GM19463 (cell line): ENCODE data around the gene TNPO2.
"Not testable (repeated sequence)": the region's sequence is repeated elsewhere in the genome, so short reads cannot be mapped to it uniquely, and the experiment has no call there.

ENCODE experiments used
- ATAC-seq: cut with Tn5 transposase; IDR thresholded peaks from one replicate; pipeline ENCODE4 v1.9.1; 2021; ENCODE audit warnings: mild to moderate bottlenecking, moderate library complexity; ENCODE audit not compliant: unreplicated experiment

Gene TNPO2

GRCh38 chr19:12706332-12706718, 17.4 kb downstream of the TNPO2 start:
- ATAC-seq: no peak

- no peak for ATAC-seq
Measured at GRCh38 chr19:12705654-12706331, 17.9 kb downstream of the TNPO2 start.

GRCh38 chr19:12705169-12705568, 18.6 kb downstream of the TNPO2 start:
- ATAC-seq: no peak

- no peak for ATAC-seq
Measured at GRCh38 chr19:12703046-12703445, 20.7 kb downstream of the TNPO2 start.

GRCh38 chr19:12701596-12702282, 22.0 kb downstream of the TNPO2 start:
- ATAC-seq: no peak

GRCh38 chr19:12698138-12698537, 25.6 kb downstream of the TNPO2 start:
- no peak for ATAC-seq

- not testable (repeated sequence) for ATAC-seq
Measured at GRCh38 chr19:12697425-12697824, 26.3 kb downstream of the TNPO2 start.

GRCh38 chr19:12696366-12697335, 27.1 kb downstream of the TNPO2 start, which contains the start of gene FBXW9:
TSS of gene FBXW9 (minus strand) at chr19:12696631. CDS start at chr19:12696581, 50 bp downstream.
- ATAC-seq: no peak

- no peak for ATAC-seq
Measured at GRCh38 chr19:12695997-12696365, 27.8 kb downstream of the TNPO2 start.

- no peak for ATAC-seq
Measured at GRCh38 chr19:12695514-12695913, 28.2 kb downstream of the TNPO2 start.

GRCh38 chr19:12695096-12695495, 28.6 kb downstream of the TNPO2 start:
- no peak for ATAC-seq

GRCh38 chr19:12694641-12695040, 29.1 kb downstream of the TNPO2 start:
- ATAC-seq: no peak

GRCh38 chr19:12692960-12693359, 30.8 kb downstream of the TNPO2 start:
- ATAC-seq: no peak

GRCh38 chr19:12689581-12690216, 34.0 kb downstream of the TNPO2 start:
- ATAC-seq: no peak

- ATAC-seq: no peak
Measured at GRCh38 chr19:12689012-12689411, 34.7 kb downstream of the TNPO2 start.

GRCh38 chr19:12687496-12688196, 36.1 kb downstream of the TNPO2 start, which contains the start of gene GNG14:
TSS of gene GNG14 (plus strand) at chr19:12687998. CDS start at chr19:12688049, 51 bp downstream.
- ATAC-seq: no peak

- ATAC-seq: no peak
Measured at GRCh38 chr19:12685831-12686230, 37.9 kb downstream of the TNPO2 start.

GRCh38 chr19:12681074-12681987, 42.4 kb downstream of the TNPO2 start, which contains the start of gene DHPS:
TSS of gene DHPS (minus strand) at chr19:12681880. CDS start at chr19:12681766, 114 bp downstream.
- peak; percentile 68 for ATAC-seq

GRCh38 chr19:12680034-12680433, 43.7 kb downstream of the TNPO2 start:
- no peak for ATAC-seq
